Stimulated activated CD4-positive, alpha-beta T cell treated with anti-CD3 and anti-CD28 coated beads, Interleukin-12 subunit alpha, Interleukin-12 subunit beta, amount 100 ng/mL, for 4 hours (primary cell): ENCODE measurements around the gene CMTM6.
"Not testable (repeated sequence)": the region's sequence is repeated elsewhere in the genome, so short reads cannot be mapped to it uniquely, and the experiment has no call there.

Source experiments
- DNase-seq: peaks from one replicate; pipeline ENCODE4 v3.0.0-alpha.2; 2020

The CMTM6 gene

GRCh38 chr3:32498992-32499391 lies 3.7 kb downstream of the CMTM6 start:
- DNase-seq, result no peak

- no peak for DNase-seq
Measured at GRCh38 chr3:32498252-32498651, 4.4 kb downstream of the CMTM6 start.

- no peak for DNase-seq
Measured at GRCh38 chr3:32495609-32496008, 7.0 kb downstream of the CMTM6 start.

GRCh38 chr3:32495085-32495484 lies 7.6 kb downstream of the CMTM6 start:
- no peak for DNase-seq

GRCh38 chr3:32493437-32494414 lies 8.9 kb downstream of the CMTM6 start:
- DNase-seq, result no peak

DNA sequence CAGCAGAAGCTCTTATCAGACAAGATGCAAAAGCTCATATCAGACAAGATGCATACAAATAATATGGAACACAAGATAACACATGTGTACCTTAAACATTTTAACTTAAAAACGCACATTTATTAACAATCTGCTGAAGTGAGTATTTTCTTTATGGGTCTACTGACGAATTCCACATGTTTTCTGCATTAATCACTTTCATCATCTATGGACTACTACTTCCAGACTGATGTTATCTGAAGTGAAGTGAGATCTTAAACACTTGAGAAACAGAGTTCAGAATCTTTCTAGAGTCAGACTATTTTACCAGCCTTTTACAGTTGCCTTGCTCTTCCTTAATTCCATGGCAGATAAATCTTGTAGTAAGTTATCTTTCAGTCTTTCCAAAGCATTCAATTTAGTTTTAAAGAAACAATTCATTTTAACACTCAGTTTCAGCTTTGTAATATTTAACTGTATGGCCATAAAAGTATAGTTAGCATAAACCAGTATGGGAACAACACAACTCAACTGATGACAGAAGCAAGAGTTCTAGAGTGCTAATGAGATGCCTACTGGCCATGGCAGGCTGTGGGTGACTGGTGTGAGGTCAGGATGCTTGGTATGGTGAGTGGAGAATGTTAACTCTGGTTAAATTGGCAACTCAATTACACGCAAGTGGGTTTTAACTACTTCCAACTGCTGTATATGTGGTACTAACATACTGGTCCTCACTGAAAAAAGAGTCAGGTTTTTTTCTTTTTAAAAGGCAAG lies 9.8 kb downstream of the CMTM6 start:
- DNase-seq, result no peak

DNA sequence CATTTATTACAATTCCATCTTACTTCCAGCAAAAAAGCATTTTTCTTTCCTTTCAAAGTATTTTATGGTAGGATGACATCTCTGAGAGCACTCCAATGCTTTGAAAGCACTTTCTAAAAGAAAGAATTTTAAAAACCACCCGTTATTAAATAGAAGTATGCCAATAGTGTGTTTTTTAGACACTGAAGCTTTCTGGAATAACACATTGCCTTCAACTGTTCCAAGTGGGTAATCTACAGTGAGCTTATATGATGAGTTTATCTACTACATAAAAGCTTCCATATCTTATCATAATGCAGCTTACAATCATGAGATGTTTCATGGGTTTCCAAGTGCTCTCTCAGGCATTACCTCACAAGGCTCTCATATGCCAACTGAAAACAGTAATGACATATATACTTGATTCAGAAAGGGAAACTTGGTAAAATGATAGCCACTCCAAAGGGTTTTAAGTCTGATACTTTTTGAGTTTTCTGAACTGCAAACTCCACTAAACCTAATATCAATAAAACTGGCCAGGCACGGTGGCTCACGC lies 14.1 kb downstream of the CMTM6 start:
- DNase-seq, result no peak

GRCh38 chr3:32487781-32488473 lies 14.7 kb downstream of the CMTM6 start:
- no peak for DNase-seq

GRCh38 chr3:32484436-32484835 lies 18.2 kb downstream of the CMTM6 start:
- DNase-seq, result no peak

GRCh38 chr3:32483772-32484171 lies 18.9 kb downstream of the CMTM6 start:
- DNase-seq, result no peak

- no peak for DNase-seq
Measured at GRCh38 chr3:32482693-32483092, 20.0 kb downstream of the CMTM6 start.

DNA sequence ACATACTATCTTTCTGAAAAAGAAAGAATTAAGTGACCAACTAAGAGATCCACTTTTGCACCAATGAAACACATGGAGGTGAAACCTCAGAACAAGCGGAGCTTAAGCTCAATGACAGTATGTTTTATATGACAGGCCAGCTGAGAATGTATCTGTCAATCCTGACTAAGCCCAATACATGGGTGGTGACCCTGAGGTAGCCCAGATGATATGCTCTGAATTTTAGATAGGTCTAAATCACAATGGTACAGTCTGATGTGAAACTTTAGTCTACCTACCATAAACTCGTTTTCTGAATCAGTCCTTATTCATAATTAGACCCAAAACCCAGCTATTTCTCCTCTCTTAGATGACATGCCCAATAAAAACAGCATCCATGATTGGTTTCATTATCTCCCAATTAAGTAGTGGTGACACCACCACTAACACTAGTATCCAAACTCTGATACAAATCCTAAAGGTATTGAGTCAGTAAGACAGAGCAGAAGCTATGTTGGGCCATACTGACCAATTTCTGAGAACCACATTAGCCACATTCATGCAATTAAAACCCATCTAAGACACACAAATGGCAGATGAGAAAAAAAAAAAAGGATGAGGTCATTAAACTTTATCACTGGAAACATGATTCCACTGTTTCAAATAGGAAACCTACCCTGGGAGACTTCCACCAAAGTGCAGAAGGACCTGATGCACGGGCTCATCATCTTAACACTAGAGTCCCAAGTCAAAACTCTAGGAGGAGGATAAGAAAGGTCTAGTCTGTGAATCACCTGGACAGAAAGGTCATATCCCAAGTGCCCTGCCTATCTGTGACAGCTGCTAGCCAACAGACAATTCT lies 20.6 kb downstream of the CMTM6 start:
- no peak for DNase-seq

GRCh38 chr3:32480604-32481003 lies 22.0 kb downstream of the CMTM6 start:
- no peak for DNase-seq

GRCh38 chr3:32474201-32474600 lies 28.5 kb downstream of the CMTM6 start:
- no peak for DNase-seq

DNA sequence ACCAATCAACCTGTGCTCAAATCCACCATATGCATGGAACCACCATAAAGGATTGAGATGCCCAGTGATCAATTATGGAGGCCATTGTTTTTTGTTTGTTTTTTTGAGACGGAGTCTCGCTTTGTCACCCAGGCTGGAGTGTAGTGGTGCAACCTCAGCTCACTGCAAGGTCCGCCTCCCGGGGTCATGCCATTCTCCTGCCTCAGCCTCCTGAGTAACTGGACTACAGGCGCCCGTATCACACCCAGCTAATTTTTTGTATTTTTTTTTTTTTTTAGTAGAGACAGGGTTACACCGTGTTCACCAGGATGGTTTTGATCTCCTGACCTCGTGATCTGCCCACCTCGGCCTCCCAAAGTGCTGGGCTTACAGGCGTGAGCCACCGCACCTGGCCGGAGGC lies 30.5 kb downstream of the CMTM6 start:
- not testable (repeated sequence) for DNase-seq

GRCh38 chr3:32471246-32471645 lies 31.4 kb downstream of the CMTM6 start:
- no peak for DNase-seq

GRCh38 chr3:32470362-32470761 lies 32.3 kb downstream of the CMTM6 start:
- DNase-seq, result no peak

DNA sequence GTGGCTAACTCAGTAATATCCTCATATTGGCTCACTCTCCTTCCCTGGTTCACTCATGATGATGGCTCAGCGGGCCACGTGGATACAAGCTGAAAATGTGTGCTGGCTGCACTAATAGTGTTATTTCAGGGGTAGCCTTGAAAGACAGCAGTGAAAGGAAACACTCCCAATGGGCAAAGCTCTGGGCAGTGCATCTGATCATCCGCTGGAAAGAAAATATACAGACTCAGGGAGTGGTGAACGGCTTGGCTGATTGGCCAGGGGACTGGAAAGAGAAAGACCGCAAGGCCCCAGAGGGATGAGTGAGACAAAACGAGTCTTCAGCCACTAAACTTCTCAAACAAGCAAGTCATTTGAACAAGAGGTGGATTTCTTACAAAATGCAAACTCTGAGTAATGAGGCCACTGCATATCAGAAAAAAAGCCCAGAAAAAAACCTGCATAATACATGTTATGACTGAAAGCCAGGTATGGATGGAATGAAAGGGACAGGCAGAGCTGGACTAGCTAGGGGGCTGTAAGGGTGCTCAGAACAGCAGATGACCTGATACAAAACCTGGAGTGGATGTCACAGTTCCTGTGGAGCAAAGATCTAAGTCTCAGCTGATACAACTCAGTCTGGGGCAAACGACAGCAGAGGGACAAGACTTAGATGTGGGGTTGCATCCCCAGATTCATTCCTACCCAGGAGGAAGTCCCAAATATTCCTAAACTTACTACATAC lies 33.3 kb downstream of the CMTM6 start:
- no peak for DNase-seq

- peak; percentile 76 for DNase-seq
Measured at GRCh38 chr3:32467333-32468070, 35.1 kb downstream of the CMTM6 start.

GRCh38 chr3:32466808-32467207 lies 35.8 kb downstream of the CMTM6 start:
- not testable (repeated sequence) for DNase-seq

- not testable (repeated sequence) for DNase-seq
Measured at GRCh38 chr3:32464726-32465125, 37.9 kb downstream of the CMTM6 start.
